Ovary (tissue), 3 donors: ENCODE results near the gene KRTAP5-2.

Source experiments
- POLR2A ChIP-seq: fragments of 450-650 bp; IDR thresholded peaks from one replicate; pipeline ENCODE4 v1.6.1; 2017; ENCODE audit warnings: antibody characterized with exemption, mild to moderate bottlenecking, moderate library complexity
- TF ChIP-seq, protein P1 (sequence below), 3 donors: fragments of 450-650 bp in 2 of 3; fragments of 200-600 bp in 1 of 3; IDR thresholded peaks; one replicate each; pipeline versions ENCODE4 v1.5.1 to v1.8.0; 2016 to 2022; ENCODE audit warnings: antibody characterized with exemption in 3 of 3, mild to moderate bottlenecking in 1 of 3
- donor health status: DM: no; HTN: no; CAD: no.

DNA sequence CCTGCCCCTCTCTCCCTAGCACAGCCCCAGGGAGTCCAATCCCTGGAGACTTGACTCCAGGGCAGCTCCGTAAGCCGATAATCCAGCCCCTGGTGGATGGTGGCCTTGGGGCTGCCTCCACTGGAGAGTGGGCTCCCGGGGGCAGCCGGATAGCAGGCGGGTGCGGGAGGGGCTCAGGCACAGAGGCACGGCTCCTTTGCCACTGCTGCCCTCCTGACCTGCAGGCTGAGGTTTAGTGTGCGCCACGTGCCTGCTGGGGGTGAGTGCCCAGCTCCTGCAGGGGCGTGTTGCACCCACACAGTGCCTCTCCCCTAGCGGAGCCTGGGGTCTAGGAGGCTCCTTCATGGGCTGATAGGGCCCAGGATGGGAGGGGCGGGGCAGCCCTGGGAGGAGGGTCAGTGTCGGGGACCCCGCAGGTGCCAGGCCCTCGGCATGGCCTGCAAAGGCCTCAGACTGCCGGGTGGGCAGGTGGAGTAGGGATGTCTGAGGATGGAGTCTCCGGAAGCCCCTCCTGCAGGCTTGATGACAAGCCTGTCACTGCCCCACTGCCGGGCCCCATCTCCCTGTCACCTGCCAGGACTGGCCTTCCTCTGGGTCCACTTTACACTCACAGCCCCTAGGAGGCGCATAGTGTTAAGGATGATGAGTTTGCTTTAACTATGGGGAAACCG is 31.6 kb downstream of the KRTAP5-2 start:
- TF ChIP-seq, protein P1, sequence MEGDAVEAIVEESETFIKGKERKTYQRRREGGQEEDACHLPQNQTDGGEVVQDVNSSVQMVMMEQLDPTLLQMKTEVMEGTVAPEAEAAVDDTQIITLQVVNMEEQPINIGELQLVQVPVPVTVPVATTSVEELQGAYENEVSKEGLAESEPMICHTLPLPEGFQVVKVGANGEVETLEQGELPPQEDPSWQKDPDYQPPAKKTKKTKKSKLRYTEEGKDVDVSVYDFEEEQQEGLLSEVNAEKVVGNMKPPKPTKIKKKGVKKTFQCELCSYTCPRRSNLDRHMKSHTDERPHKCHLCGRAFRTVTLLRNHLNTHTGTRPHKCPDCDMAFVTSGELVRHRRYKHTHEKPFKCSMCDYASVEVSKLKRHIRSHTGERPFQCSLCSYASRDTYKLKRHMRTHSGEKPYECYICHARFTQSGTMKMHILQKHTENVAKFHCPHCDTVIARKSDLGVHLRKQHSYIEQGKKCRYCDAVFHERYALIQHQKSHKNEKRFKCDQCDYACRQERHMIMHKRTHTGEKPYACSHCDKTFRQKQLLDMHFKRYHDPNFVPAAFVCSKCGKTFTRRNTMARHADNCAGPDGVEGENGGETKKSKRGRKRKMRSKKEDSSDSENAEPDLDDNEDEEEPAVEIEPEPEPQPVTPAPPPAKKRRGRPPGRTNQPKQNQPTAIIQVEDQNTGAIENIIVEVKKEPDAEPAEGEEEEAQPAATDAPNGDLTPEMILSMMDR (IDR thresholded peaks at IDR 0.05): no peak
- no peak for TF ChIP-seq POLR2A
